HG02759 (cell line): ENCODE data around the gene MANBA.

Source experiments
- ATAC-seq: cut with Tn5 transposase; IDR thresholded peaks from one replicate; pipeline ENCODE4 v1.9.1; 2021; ENCODE audit warnings: mild to moderate bottlenecking, moderate library complexity; ENCODE audit not compliant: unreplicated experiment

Gene MANBA

GRCh38 chr4:102683881-102684609 is 76.7 kb downstream of the MANBA start:
- ATAC-seq = no peak

- no peak for ATAC-seq
Measured at GRCh38 chr4:102678695-102679335, 82.0 kb downstream of the MANBA start.

DNA sequence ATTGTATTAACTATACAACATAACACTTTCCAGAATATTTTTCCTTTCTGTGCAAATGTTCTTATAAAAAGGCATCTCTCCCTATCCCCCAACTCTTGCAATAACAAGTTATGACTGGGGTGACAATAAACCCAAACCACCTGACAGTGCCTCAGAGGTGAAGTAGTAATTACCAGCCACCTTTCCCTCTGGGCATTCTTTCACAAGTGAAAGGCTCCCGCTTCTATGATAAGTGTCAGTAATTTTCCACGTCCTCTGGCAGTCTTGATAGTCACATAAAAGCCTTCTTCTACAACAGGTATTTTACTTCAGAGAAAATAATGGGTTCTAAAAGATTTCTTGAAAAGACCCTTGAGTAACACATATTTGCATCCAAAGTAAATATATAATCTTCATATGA is 82.7 kb downstream of the MANBA start:
- ATAC-seq = no peak

- no peak for ATAC-seq
Measured at GRCh38 chr4:102675141-102675540, 85.6 kb downstream of the MANBA start.

GRCh38 chr4:102667001-102667400 is 93.8 kb downstream of the MANBA start:
- ATAC-seq = no peak

- ATAC-seq = no peak
Measured at GRCh38 chr4:102665527-102665926, 95.2 kb downstream of the MANBA start.

GRCh38 chr4:102663073-102663472 is 97.7 kb downstream of the MANBA start:
- no peak for ATAC-seq

GRCh38 chr4:102657206-102657605 is 103.6 kb downstream of the MANBA start:
- no peak for ATAC-seq

GRCh38 chr4:102647117-102647516 is 113.7 kb downstream of the MANBA start:
- ATAC-seq = no peak

- ATAC-seq = no peak
Measured at GRCh38 chr4:102642631-102643298, 118.0 kb downstream of the MANBA start.

DNA sequence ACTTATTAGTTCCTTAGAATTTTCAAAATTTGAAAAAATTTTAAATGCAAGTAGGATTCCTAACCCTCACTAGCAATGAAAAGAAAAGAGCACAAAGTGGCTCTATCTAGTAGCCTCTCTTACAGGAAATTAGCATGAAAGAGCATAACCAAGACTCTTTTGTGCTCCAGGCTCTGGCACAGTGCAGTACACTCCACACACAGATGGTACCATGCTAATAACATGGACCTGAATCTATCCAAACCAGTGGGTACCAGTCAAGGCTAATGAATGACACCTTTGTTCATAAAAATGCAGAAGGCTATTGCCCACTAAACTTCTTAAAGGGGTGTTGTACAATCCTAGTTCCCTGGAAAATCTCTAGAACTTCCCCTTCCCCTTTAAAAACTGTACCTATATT is 119.0 kb downstream of the MANBA start:
- ATAC-seq = no peak

GRCh38 chr4:102640669-102641068 is 120.1 kb downstream of the MANBA start:
- ATAC-seq = no peak

DNA sequence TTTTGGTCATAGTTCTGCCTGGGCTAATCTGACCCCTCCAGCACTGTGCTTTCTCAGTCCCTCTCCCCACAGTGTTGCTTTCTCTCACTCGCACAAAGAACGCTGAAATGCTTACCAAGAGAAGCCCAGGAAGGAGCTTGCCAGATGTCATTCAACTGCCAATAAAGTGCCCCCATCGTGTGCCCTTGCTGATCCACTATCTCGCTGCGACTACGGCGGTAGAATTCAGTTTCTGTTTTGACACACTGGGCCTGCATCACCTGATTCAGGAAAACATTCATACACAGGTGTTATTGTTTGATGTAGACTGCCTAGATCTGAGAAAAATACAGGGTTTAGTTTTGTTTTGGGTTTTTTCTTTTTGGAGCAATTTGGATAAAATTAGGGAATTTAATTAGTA is 121.2 kb downstream of the MANBA start:
- ATAC-seq = no peak

DNA sequence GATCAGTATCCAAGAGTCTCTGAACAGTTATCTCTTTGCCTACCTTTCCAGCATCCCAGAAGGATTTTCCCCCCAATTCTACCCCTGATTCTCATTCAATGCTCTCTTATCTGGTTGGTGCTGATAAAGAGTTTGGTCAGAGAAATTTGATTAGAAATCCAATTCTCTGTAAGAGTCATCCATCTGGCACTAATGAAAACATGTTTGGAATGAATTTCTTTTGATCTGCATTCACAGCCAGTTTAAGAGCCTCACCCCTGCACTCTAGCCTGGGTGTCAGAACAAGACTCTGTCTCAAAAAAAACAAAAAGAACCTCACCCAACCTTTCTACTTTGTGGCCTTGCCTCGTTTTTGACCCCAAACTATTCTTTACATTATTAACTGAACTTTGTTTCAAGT is 122.1 kb downstream of the MANBA start:
- ATAC-seq = no peak

DNA sequence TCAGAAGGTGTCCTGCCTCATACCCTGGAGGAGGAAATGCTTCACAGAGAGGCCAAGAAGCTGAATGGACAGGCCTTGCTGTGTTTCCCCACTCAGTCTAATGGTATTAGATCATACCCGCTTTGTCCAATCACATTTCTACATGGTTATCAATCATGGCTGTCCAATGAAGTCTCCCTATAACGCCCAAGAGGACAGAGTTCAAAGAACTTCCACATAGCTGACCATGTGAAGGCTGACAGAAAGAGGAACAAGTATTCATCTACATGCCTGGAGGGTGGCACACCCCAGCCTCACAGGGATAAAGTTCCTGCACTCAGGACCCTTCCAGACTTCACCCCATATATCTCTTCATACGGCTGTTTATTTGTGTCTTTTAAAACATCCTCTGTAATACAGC is 123.4 kb downstream of the MANBA start:
- no peak for ATAC-seq

DNA sequence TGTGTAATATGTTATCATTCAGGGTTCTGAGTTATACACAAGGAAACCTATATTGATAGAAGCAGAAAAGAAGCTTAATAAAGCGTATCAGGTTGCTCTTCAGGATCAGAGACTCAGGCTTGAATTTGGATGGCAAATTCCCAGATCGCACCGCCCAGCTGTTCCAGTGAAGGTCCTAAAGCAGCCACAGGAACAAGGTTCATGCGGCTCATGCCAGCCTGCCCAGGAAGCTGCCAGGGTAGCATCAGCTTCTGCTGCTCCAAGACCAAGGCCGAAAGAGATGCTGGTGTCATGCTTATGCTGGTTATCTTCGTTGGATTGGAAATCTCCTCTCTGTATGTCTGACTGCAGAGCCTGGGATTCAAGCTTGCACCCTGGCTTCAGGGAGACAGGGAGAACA is 127.7 kb downstream of the MANBA start:
- ATAC-seq = no peak

- no peak for ATAC-seq
Measured at GRCh38 chr4:102632241-102633065, 128.3 kb downstream of the MANBA start.

DNA sequence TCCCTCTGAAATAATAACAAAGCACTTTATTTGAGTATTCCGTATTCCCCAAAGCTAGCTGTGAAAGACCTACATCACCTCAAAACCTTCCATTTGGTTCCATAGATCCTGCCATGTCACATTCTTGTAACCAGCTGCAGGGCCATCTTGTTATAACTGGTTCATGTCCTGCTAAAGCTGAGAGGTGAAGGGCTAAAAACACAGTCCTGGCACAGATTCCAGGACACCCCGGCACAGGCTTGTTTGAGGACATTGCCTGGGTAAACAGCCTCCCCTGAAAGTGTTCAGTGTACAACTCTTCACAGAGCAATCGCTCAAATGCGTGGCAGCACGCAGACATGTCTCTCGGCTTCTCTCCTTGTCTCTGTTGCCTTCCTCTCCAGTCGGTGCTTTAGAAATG is 129.2 kb downstream of the MANBA start:
- ATAC-seq = no peak

- ATAC-seq = no peak
Measured at GRCh38 chr4:102629673-102630072, 131.1 kb downstream of the MANBA start.

- peak; percentile 42 for ATAC-seq
Measured at GRCh38 chr4:102627831-102628523, 132.8 kb downstream of the MANBA start.
